HG02610 (cell line): Measurements from ENCODE around the gene CEP162.
"Not testable (repeated sequence)": the region's sequence is repeated elsewhere in the genome, so short reads cannot be mapped to it uniquely, and the experiment has no call there.

Experiments
- ATAC-seq: cut with Tn5 transposase; IDR thresholded peaks from one replicate; pipeline ENCODE4 v1.9.1; 2021; ENCODE audit warnings: mild to moderate bottlenecking, moderate library complexity; ENCODE audit not compliant: unreplicated experiment

Gene CEP162

DNA sequence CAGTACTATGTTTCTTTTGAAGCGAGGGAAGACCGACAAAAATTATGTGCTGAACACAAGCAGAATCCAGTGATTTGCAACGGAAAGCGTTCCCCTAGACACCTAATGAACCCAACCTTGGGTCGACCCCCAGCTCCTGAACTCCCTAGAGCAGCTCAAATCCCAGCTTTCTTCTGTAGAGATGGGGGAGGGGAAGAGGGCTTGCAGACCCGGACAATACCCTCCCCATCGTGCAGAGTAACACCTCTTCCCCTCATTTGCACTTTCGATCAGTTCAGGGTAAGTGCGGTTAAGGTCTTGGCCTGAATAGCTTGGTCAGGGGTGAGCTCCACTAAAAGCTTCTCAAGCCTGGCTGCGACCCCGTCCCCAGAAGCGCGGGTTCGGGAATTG, 404 bp downstream of the CEP162 start:
- ATAC-seq, result no peak

DNA sequence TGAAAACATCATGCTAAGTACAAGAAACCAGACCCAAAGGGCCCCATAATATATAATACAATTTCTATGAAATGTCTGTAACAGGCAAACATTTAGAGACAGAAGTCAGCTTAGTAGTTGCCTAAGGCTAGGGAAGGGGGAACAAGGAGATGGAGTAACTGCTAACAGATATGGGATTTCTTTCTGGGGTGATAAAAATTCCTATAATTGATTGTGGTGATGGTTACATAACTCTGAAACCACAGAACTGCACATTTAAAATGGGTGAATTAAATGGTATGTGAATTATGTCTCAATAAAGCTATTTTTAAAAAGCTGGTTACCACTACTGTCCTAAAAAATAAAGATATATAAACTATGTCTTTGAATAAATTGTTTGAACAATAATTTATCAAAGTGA, 3.2 kb downstream of the CEP162 start:
- no peak for ATAC-seq

DNA sequence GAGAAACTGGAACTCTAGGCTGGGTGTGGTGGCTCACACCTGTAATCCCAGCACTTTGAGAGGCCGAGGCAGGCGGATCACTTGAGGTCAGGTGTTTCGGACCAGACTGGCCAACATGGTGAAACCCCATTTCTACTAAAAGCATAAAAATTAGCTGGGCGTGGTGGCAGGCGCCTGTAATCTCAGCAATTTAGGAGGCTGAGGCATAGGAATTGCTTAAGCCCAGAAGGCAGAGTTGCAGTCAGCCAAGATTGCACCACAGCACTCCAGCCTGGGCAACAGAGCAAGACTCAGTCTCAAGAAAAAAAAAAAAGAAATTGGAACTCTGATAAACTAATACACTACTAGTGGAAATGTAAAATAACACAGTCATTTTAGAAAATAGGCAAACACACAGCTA, 3.8 kb downstream of the CEP162 start:
- not testable (repeated sequence) for ATAC-seq

DNA sequence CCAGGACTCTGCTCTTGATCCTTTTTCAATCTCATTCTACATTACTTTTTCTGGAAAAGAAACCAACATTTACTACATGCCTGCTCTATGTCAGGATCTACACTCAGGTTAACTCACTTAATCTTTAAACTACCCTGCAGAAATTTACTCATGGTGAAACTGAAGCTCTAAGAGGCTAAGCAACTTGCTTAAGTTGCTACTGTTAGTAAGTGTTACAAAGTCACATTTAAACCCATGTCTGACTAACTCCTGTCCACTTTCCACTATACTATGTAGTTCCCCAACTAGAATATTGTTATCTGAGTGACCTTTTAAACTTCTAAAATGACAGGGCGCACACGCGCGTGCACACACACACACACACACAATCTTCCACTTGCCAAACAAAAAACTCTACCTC, 5.0 kb downstream of the CEP162 start:
- ATAC-seq, result peak; percentile 63

DNA sequence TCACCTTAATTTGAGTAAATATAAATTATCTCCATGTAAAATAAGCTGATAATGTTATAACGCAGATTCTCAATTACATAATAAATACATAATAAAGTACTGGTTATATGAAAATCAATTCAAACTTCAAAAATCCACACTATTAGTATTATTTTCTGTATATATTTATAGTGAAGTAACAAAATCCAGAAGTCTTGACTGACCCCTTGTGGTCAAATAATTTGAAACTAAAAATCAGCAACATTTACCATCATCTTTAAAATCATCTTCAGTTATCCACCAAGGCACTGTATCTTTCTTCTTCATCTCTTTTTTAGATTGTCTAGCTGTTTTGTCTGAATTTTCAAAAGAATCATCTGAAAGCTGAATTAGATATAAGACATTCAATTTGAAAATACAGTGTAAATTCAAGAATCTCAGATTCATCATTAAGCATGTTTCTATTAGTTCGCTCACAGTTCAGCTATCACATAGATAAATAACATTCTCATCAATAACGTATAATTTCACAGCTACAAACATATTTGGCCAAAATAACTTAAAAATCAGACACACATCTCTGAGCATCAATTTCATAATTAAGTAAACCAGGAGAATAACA, 6.5 kb downstream of the CEP162 start:
- no peak for ATAC-seq

DNA sequence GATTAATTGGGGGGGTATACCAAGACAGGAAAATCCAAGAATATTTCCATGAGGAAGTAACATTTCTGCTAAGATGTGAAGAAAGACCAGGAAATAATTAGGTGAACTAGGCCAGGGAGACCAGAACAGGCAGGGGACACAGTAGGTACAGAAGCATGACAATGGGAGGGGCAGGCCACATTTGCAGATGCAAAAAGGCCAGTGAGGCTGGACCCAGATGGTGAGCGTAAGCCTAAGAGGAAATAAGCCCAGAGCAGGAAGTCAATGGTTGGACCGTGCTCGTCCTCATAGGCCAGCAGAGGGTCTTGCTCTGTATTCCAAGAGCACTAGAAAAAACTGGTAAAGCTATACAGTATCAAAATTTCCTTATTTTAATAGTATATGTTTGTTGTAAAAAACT, 9.4 kb downstream of the CEP162 start:
- no peak for ATAC-seq

DNA sequence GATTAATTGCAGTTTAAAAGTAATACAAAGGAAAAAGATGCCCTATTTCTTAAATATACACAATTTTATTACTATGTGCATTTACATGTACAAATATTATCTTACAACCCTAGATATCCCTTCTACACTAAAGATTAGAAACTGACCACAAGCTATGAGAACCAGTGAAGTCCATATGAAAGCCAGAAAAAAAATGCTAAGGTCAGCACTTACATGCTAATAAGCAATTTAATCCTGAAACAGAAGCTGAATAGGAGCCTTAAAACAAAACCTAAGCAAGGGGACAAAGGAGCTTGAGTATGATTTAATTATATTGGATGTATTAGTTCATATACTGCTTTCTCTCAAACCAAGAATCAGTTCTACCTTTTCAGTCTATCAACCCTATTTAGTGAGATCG, 14.2 kb downstream of the CEP162 start:
- no peak for ATAC-seq

DNA sequence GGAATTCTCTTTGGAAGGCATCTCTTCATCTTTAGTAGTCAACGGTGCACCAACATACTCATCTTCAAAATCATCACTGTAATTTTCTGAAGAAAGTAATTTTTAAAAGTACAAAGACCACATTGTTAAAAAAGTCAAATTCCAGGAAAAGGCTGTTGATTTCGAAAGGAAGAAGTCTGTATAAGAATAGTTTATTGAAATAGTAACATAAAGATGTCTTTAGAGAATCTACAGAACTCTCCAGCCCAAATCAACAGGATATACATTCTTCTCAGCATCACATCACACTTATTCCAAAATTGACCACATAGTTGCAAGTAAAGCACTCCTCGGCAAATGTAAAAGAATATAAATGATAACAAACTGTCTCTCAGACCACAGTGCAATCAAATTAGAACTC, 23.4 kb downstream of the CEP162 start:
- no peak for ATAC-seq

DNA sequence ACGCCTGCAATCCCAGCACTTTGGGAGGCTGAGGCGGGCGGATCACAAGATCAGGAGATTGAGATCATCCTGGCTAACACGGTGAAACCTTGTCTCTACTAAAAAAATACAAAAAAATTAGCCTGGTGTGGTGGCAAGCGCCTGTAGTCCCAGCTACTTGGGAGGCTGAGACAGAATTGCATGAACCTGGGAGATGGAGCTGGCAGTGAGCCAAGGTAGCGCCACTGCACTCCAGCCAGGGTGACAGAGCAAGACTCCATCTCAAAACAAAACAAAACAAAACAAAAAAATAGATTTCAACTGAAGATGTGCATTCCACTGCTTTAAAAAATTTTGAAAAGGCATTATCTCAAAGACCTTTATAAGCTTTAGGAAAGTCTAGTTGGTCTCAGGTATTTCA, 27.5 kb downstream of the CEP162 start:
- ATAC-seq, result not testable (repeated sequence)

DNA sequence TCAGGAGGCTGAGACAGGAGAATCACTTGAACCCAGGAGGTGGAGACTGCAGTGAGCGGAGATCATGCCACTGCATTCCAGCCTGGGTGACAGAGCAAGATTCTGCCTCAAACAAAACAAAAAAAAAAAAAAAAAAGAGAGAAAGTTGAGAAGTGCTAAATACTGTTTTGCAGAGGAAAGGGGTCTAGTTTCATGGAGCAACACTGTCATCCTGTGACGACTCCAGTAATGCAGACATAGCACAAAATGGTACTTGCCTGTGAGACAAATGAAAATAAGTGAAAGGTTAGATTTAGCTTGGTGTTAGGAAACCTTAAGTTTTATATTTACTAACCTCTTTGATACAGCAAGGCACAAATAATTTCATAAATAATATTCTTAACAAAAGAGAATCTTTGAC, 29.7 kb downstream of the CEP162 start:
- ATAC-seq, result no peak

DNA sequence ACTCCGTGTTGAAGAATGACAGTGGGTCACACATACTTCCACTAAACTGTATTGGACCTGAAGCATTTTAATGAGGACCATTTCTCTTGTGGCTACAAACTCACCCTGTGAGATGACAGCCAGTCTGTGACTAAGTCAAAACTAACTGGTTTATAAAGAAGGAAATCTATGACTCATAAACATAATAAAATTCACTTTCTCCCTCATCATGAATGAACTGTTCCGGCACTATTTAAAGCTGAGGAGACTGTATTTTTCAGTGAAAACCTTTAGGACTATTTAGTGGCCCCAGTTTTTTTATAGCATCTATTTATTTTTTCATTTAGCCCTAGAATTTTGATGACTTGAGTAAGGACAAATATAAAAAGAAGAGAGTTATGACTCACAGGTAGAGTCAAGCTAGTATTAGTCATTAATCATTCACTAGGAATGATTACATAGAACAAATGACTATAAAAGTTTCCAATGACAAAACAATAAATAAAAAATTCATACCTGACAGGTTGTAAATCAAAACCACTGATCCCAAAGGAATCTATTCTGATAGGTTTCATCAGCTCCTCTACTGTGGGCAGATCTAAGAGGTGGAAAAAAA, 34.2 kb downstream of the CEP162 start:
- ATAC-seq, result no peak

DNA sequence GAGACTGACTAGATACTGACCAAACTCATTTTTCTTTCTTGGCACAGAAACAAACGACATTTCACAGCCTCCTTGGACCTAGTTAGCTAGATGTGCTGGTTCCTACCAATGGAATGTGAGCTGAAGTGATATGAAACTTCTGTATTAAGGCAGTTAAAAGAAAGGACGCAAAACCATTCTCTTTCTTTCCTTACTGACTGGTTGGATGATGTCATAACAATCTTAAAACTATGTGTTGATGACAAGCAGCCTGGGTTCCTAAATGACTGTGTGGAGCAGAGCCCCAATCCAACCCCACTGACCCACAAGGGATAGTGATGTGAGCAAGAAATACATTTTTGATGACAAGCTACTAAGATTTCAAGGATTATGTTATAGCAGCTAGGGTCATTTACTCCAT, 35.6 kb downstream of the CEP162 start:
- no peak for ATAC-seq

DNA sequence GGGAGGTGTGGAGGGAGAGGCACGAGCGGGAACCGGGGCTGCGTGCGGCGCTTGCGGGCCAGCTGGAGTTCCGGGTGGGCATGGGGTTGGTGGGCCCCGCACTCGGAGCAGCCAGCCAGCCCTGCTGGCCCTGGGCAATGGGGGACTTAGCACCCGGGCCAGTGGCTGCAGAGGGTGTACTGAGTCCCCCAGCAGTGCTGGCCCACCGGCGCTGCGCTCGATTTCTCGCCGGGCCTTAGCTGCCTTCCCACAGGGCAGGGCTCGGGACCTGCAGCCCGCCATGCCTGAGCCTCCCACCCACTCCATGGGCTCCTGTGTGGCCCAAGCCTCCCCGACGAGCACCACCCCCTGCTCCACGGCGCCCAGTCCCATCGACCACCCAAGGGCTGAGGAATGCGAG, 38.1 kb downstream of the CEP162 start:
- ATAC-seq, result not testable (repeated sequence)

DNA sequence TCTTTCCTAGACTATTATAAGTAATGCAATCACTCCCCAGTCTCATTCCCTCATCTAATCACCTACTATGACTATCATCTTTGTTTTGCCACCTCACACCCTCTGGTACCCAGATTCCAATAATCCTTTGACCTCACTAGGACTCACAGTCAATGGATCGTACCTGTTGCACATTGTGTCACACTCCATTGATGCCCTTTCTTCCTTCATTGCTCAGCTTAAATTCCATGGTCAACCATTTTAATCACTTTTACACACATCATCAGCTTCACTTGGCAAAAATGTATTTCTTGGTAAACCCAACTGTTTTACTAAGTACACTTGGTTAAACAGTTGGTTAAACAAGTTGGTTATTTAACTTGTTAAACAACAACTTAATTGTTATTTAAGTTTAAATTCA, 44.0 kb downstream of the CEP162 start:
- ATAC-seq, result no peak

DNA sequence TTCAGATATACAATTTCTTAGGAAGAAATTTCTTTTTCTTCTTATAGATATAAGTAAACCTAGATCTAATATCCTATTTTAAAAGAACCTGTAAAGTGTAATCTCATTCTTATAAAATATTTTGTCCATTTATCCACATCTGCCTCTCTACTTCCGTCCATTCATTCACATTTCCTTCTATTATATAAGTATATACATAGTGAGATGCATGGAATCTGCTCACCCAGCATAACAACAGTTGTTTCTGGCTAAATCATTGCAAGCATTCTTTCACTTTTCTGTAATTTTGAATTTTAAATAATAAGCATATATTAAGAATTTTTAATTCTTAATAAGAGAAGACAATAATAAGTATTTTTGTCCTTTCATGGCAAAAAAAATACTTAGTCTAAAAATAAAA, 45.4 kb downstream of the CEP162 start:
- ATAC-seq, result no peak

DNA sequence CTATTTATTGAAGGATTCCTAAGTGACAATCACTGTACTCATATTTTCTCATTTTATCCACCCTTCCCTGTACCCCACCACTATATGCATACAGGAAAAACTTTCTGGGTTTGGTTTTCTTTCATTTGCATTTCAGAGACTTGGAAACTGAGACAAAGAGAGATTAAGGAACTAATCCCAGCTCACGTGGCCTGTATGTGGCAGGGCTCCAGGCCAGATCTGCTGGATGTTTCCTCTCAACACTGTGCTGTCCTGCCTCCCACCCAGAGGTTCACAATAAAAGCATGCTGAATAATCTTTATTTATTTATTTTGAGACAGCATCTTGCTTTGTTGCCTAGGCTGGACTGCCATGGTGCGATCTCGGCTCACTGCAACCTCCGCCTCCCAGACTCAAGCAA, 50.2 kb downstream of the CEP162 start:
- ATAC-seq, result no peak

DNA sequence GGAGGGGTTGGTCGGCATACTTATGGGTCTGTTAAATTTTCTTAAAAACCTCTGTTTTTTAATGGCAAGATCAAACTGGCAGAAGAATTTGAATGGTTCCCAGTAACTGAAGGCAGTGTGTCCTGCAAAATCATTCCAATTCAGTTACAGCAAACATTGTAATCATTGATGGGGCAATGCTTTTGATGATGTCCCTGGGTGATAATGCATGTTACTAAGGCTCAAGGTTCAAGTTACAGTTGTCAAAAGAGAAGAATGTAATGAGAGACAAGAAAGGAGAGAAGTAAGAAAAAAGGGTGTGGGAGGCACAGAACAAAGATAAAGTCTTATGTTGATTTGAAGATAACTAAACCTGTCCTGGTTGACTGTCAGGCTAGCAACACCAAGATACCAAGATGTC, 54.9 kb downstream of the CEP162 start:
- ATAC-seq, result no peak

DNA sequence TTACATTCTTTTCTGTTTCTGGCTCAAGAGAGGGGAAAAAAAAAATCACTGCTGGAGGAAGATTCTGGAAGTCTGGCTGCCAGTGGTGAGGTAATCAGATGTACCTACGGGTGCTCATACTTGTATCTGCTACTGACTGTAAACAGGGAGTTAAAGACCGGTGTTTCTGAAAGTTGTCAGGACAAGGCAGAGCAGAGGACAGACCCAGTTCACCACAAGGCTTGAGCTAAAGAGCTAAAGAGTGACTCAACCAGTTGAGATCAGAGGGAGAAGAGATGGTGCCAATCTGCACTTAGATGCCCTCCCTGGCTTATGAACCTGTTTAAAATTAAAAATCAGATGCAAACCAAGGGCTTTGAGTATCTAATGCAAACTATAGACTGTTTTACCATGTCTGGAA, 55.4 kb downstream of the CEP162 start:
- ATAC-seq, result no peak

DNA sequence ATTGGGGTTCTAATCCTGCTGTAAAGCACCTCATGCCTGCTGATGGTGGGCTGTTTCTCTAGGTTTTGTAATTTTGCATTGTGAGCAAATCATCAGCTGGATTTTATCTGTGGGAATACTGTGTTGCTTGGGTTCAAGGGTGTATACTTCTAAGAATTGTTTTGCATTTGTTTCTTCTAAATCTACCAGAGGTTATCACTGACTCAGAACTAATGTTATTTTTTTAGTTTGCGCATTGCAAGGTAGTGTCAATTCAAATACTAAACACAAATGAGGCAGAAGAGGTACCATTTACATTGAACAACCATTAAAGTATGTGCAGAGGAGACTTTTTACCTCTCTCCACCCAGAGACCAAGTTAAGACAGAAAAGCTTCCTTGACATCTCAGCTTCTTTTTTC, 60.0 kb downstream of the CEP162 start:
- no peak for ATAC-seq

DNA sequence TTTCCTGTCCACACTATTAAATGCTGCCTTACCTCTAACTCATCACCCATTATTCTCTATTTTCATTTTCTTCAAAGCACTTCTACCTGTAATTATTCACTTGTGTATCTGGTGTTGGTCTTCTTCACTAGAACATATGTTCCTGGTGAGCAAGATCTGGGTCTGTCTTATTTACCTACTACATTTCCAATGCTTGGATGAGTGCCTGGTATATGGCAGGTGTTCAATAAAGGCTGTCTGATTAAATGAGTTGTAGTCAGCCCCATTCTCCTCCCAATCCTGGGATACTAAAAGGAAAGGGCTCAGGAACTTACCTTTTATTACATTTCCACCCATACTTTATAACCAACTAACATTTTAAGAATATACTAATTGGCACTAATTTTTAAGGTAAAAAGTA, 61.0 kb downstream of the CEP162 start:
- no peak for ATAC-seq

DNA sequence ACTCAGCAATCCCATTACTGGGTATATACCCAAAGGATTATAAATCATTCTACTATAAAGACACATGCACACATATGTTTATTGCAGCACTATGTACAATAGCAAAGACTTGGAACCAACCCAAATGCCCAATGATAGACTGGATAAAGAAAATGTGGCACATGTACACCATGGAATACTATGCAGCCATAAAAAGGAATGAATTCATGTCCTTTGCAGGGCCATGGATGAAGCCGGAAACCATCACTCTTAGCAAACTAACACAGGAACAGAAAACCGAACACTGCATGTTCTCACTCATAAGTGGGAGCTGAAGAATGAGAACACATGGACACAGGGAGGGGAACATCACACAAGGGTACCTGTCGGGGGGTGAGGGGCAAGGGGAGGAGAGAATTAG, 63.1 kb downstream of the CEP162 start:
- not testable (repeated sequence) for ATAC-seq

DNA sequence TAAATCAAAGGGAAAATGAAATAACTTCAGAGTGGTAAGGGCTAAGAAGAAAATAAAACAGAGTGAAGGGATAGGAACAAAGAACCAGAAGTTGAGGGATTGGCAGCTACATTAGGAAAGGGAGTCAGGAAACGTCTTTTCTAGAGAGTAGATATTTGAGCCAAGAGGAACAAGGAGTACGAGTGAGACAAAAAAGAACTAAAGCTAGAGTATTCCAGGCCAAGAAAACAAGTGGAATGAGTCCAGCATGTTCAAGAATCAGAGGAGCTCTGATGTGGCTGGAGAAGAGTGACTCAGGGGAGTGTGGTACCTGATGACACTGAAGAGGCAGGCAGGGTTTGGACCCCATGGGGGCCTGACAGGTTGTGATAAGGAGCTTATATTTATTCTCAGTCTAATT, 66.3 kb downstream of the CEP162 start:
- ATAC-seq, result no peak

DNA sequence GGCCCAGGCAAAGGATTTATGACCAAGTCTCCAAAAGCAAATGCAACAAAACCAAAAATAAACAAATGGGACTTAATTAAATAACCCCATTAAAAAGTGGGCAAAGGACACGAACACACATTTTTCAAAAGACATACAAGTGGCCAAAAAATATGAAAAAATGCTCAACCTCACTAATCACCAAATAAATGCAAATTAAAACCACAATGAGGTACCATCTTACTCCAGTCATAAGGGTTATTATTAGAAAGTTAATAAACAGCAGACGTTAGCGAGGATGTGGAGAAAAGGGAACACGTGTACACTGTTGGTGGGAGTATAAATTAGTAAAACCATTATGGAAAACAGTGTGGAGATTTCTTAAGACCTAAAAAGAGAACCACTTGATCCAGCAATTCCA, 71.1 kb downstream of the CEP162 start:
- no peak for ATAC-seq
